Uterus (tissue), 4 donors: ENCODE results near the gene ERO1A. TPM values are rescaled to one million over a fixed set of nuclear protein-coding genes. Genes with fewer than 3 reads are reported as not detected.

Source experiments
- DNase-seq, 2 donors: peaks; one replicate each; pipeline ENCODE4 v3.0.0-alpha.2; 2019 to 2020
- H3K27ac ChIP-seq, 2 donors: fragments of 200-600 bp; sonication (generic); 1 replicate in 1 of 2; 2 replicates in 1 of 2; pipeline ENCODE4 v1.5.1; 2016 to 2018
- H3K27me3 ChIP-seq, 2 donors: fragments of 200-600 bp; sonication (generic); one replicate each; pipeline ENCODE4 v1.5.1; 2018 to 2019; ENCODE audit warnings: control low read depth in 1 of 2
- H3K36me3 ChIP-seq, 2 donors: fragments of 200-600 bp; sonication (generic); one replicate each; pipeline ENCODE4 v1.5.1; 2019; ENCODE audit warnings: control low read depth in 1 of 2
- H3K4me1 ChIP-seq, 2 donors: fragments of 200-600 bp; sonication (generic); one replicate each; pipeline ENCODE4 v1.5.1; 2018 to 2019; ENCODE audit warnings: control low read depth in 1 of 2
- H3K4me3 ChIP-seq, 2 donors: fragments of 200-600 bp; sonication (generic); 1 replicate in 1 of 2; 2 replicates in 1 of 2; pipeline ENCODE4 v1.5.1; 2018 to 2019; ENCODE audit warnings: mild to moderate bottlenecking in 1 of 2
- H3K9me3 ChIP-seq, 2 donors: fragments of 200-600 bp; sonication (generic); one replicate each; pipeline ENCODE4 v1.5.1; 2019; ENCODE audit warnings: control low read depth in 1 of 2
- CTCF ChIP-seq, 4 experiments: fragments of 200-600 bp in 2 of 4; fragments of 450-650 bp in 2 of 4; sonication (generic) in 2 of 4; IDR thresholded peaks; one replicate each; pipeline ENCODE4 v1.5.1; 2016 to 2019; ENCODE audit warnings: antibody characterized with exemption in 4 of 4, mild to moderate bottlenecking in 2 of 4, moderate library complexity in 1 of 4
- POLR2A ChIP-seq, 2 donors: fragments of 450-650 bp; IDR thresholded peaks; one replicate each; pipeline ENCODE4 v1.6.1; 2016; ENCODE audit warnings: antibody characterized with exemption in 2 of 2, mild to moderate bottlenecking in 1 of 2, moderate library complexity in 1 of 2
- intact Hi-C: fragments of 100-400 bp; cut with DNase I; formaldehyde crosslinking; loops from one replicate; pipeline ENCODE4 v1.15.1; 2023; ENCODE audit warnings: low total_unique reads
- total RNA-seq, 4 donors: library from RNA; depleted of rRNA in 3 of 4; stranded (reverse); fragments of >200 nt in 3 of 4; gene quantifications; one replicate each; pipeline versions ENCODE4 v1.1.0 to v1.2.4, GENCODE V29; 2014 to 2023
- donor health status: DM: yes; HTN: yes; CAD: no.

The ERO1A gene
- total RNA-seq, 4 donors from 2014 or later, result 21.3 to 38.2 (median 30.4) TPM

DNA sequence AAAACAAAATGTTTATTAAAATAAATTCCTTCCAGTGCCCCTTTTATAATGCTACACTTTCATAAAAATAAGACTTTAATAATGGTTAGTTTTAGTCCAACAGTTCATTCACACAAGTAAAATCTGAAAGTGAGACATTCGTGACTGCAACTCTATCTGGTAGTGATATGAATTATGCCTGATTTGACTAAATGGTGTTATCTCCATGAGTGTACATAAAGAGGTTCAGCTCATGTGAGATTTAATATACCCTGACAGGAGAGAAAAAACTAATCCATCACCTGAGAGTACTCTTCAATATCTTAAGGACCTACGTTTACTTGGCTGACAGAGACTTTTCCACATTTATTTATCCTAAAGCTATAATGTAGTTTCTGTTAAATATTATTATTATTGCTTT is 34.0 kb downstream of the ERO1A start:
- Histone ChIP-seq H3K27ac (no peak overlapping the region), H3K9me3 (no peaks in the 10 kb centered on the region), H3K27me3 (no peaks in the 10 kb centered on the region), H3K4me3 (no peak overlapping the region), H3K36me3 (peaks cover 0 to 2% of the 10 kb centered on the region in 2 donors), H3K4me1 (no peaks in the 10 kb centered on the region)
- TF ChIP-seq POLR2A (IDR thresholded peaks at IDR 0.05) (no peak), CTCF (IDR thresholded peaks at IDR 0.05) (no peak)
- intact Hi-C loops, result no loop called here
- no peak for DNase-seq

GRCh38 chr14:52660832-52661231 is 34.5 kb downstream of the ERO1A start:
- no peak for DNase-seq
- Histone ChIP-seq H3K27ac (no peak overlapping the region), H3K9me3 (no peaks in the 10 kb centered on the region), H3K4me3 (no peak overlapping the region), H3K27me3 (no peaks in the 10 kb centered on the region), H3K36me3 (peaks cover 0 to 2% of the 10 kb centered on the region in 2 donors), H3K4me1 (no peaks in the 10 kb centered on the region)
- TF ChIP-seq CTCF (IDR thresholded peaks at IDR 0.05) (no peak), POLR2A (IDR thresholded peaks at IDR 0.05) (no peak)
- intact Hi-C loops, result no loop called here

DNA sequence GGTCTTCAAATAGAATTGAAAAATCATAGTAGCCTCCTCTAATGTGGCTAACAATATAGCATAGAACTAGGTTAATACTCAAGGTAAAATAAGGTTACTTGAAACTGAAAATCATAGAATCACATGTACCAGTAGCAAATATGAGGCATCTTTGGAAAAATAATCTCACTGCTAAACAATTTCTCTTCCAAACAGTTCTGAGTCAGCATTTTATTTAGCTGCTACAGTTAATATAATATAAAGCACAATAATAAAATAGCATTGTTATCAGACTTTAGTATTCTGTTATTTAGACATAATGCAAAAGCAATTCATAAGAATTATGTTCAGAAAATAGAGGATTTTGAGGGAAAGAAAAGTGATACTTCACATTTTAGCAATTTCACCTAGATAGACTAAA is 35.0 kb downstream of the ERO1A start:
- H3K27ac ChIP-seq, result no peak overlapping the region
- peaks cover 0 to 2% of the 10 kb centered on the region in 2 donors for H3K36me3 ChIP-seq
- DNase-seq, result no peak
- H3K27me3 ChIP-seq, result no peaks in the 10 kb centered on the region
- no peak for TF ChIP-seq CTCF (IDR thresholded peaks at IDR 0.05)
- TF ChIP-seq POLR2A (IDR thresholded peaks at IDR 0.05), result no peak
- intact Hi-C loops, result no loop called here
- no peaks in the 10 kb centered on the region for H3K4me1 ChIP-seq
- H3K4me3 ChIP-seq, result no peak overlapping the region
- no peaks in the 10 kb centered on the region for H3K9me3 ChIP-seq

DNA sequence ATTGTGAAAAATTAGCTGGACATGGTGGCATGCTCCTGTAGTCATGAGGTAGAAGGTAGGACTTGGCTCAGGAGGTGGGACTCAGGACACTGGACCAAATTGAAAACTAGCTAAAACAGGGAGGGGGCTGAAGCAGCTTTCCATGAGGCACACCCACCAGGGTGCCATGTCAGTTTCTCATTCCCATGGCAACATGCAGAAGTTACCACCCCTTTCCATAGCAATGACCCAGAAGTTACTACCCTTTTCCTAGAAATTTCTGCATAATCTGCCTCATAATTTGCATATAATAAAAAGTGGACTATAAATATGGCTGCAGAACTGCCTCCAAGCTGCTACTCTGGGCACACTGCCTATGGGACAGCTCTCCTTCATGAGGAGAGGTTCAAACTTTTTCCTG is 38.5 kb downstream of the ERO1A start:
- intact Hi-C loops, result no loop called here
- Histone ChIP-seq H3K4me3 (no peak overlapping the region), H3K9me3 (no peaks in the 10 kb centered on the region), H3K27me3 (no peaks in the 10 kb centered on the region), H3K36me3 (peaks cover 0 to 2% of the 10 kb centered on the region in 2 donors), H3K27ac (no peak overlapping the region), H3K4me1 (no peaks in the 10 kb centered on the region)
- no peak for TF ChIP-seq CTCF (IDR thresholded peaks at IDR 0.05)
- no peak for DNase-seq

GRCh38 chr14:52650774-52651173 is 44.6 kb downstream of the ERO1A start:
- no peak overlapping the region for H3K4me3 ChIP-seq
- H3K27ac ChIP-seq, result no peak overlapping the region
- H3K9me3 ChIP-seq, result no peaks in the 10 kb centered on the region
- no peak for DNase-seq
- no peaks in the 10 kb centered on the region for H3K4me1 ChIP-seq
- no peak for TF ChIP-seq POLR2A (IDR thresholded peaks at IDR 0.05)
- no peak for TF ChIP-seq CTCF (IDR thresholded peaks at IDR 0.05)
- intact Hi-C loops, result no loop called here
- no peaks in the 10 kb centered on the region for H3K36me3 ChIP-seq
- no peaks in the 10 kb centered on the region for H3K27me3 ChIP-seq
